ENCODE data around the gene EVI2B. TPM values are rescaled to one million over a fixed set of nuclear protein-coding genes. Genes with fewer than 3 reads are reported as not detected.

EVI2B gene
- total RNA-seq, 1 experiment from 2014 or later, result not detected

DNA sequence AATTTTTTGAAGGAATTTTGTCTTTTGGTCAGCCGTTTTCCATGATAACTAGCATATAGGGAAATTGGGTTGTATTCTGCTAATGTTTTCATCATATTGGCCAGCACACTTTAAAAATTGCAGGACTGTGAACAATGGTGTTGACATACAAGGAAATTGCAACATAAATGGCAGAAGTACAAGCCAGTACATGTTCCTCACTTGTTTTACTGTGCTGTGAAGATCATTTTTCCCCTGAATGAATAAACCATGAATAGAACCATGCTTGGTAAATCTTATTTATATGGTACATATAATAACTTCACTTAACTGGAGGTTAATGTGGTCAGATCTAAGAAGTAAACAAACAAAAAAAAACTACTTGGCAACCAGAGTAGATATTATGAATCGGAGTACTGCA, 39.6 kb downstream of the EVI2B start:
- no peak overlapping the region for H2BK120ac ChIP-seq (ENCODE audit: low read depth, low read length, poor library complexity, severe bottlenecking)
- no peak overlapping the region for H2BK15ac ChIP-seq (ENCODE audit: low read depth, low read length)
- no peak overlapping the region for H4K91ac ChIP-seq (ENCODE audit: insufficient read length, low read depth, low read length)
- H3K23me2 ChIP-seq (ENCODE audit: insufficient read length, low read depth, low read length, poor library complexity, severe bottlenecking), result no peaks in the 10 kb centered on the region
- no peak for DNase-seq
- H3K4me1 ChIP-seq (ENCODE audit: insufficient read depth, low read length), result peaks cover 3% of the 10 kb centered on the region; the same call in 1 of the 2 replicates
- no peak overlapping the region for H2BK12ac ChIP-seq (ENCODE audit: insufficient read length, low read depth, low read length)
- H3K9me3 Mint-ChIP-seq, result no peaks in the 10 kb centered on the region
- no peak overlapping the region for H3K4me3 Mint-ChIP-seq
- H3K9me3 ChIP-seq (ENCODE audit: control insufficient read depth, low read depth, low read length), result no peaks in the 10 kb centered on the region
- H3K4ac ChIP-seq (ENCODE audit: low read depth, low read length), result no peak overlapping the region
- H3K27me3 Mint-ChIP-seq (ENCODE audit: low read depth), result no peaks in the 10 kb centered on the region
- H3K4me2 ChIP-seq (ENCODE audit: insufficient read depth, insufficient read length, low read length), result no peak overlapping the region
- no peak overlapping the region for H3K27ac Mint-ChIP-seq
- TF ChIP-seq, protein P1, sequence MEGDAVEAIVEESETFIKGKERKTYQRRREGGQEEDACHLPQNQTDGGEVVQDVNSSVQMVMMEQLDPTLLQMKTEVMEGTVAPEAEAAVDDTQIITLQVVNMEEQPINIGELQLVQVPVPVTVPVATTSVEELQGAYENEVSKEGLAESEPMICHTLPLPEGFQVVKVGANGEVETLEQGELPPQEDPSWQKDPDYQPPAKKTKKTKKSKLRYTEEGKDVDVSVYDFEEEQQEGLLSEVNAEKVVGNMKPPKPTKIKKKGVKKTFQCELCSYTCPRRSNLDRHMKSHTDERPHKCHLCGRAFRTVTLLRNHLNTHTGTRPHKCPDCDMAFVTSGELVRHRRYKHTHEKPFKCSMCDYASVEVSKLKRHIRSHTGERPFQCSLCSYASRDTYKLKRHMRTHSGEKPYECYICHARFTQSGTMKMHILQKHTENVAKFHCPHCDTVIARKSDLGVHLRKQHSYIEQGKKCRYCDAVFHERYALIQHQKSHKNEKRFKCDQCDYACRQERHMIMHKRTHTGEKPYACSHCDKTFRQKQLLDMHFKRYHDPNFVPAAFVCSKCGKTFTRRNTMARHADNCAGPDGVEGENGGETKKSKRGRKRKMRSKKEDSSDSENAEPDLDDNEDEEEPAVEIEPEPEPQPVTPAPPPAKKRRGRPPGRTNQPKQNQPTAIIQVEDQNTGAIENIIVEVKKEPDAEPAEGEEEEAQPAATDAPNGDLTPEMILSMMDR (conservative IDR thresholded peaks at IDR 0.05), result no peak
- H4K20me1 ChIP-seq (ENCODE audit: control insufficient read depth, insufficient read depth, insufficient read length), result no peaks in the 10 kb centered on the region
- H3K14ac ChIP-seq (ENCODE audit: insufficient read depth, low read length), result no peak overlapping the region
- no CpG with 5 or more reads among the region's 2 CpGs for WGBS (ENCODE audit: extremely low coverage, insufficient read length, low lambda C conversion rate)
- H3K36me3 Mint-ChIP-seq (ENCODE audit: insufficient read depth in 1 of 3, low read depth in 3 of 3), result peaks cover 0 to 27% (median 16%) of the 10 kb centered on the region in 3 experiments; a peak in 5 of 7 replicates
- no peak overlapping the region for H2BK5ac ChIP-seq (ENCODE audit: insufficient read length, low read length)
- no peak overlapping the region for H3K56ac ChIP-seq (ENCODE audit: insufficient read length, low read depth, low read length)
- no peak overlapping the region for H2AK5ac ChIP-seq (ENCODE audit: insufficient read length, low read length)
- H3K27ac ChIP-seq (ENCODE audit: insufficient read length, low read depth, low read length), result no peak overlapping the region
- no peak overlapping the region for H3K9ac ChIP-seq (ENCODE audit: extremely low read depth, insufficient read length, low read length)
- H3K79me2 ChIP-seq (ENCODE audit: insufficient read depth, low read length), result no peaks in the 10 kb centered on the region
- H4K5ac ChIP-seq (ENCODE audit: insufficient read length, low read depth, low read length), result no peak overlapping the region
- no peak overlapping the region for H3K23ac ChIP-seq (ENCODE audit: insufficient read length, low read depth, low read length)
- H3K27me3 ChIP-seq (ENCODE audit: insufficient read depth, low read length), result no peaks in the 10 kb centered on the region
- H4K8ac ChIP-seq (replicated peaks; ENCODE audit: insufficient read length, low read depth, low read length), result no peak overlapping the region
- H3T11ph ChIP-seq (ENCODE audit: low read length), result no peak overlapping the region
- H2AFZ ChIP-seq (ENCODE audit: low read length), result no peak overlapping the region
- H2BK20ac ChIP-seq (ENCODE audit: low read depth, low read length, poor library complexity, severe bottlenecking), result no peak overlapping the region
- no peaks in the 10 kb centered on the region for H3K79me1 ChIP-seq (ENCODE audit: insufficient read depth, low read depth, low read length, poor library complexity, severe bottlenecking)
- peaks cover 7 to 8% of the 10 kb centered on the region in 2 experiments for H3K4me1 Mint-ChIP-seq
- no peak overlapping the region for H3K18ac ChIP-seq (ENCODE audit: insufficient read length, low read depth, low read length)
